Stomach (tissue), 9 donors: ENCODE results near the gene HMOX2. TPM values are rescaled to one million over a fixed set of nuclear protein-coding genes. Genes with fewer than 3 reads are reported as not detected.

ENCODE experiments used
- DNase-seq, 2 donors: peaks; one replicate each; pipeline versions ENCODE4 v3.0.0 to v3.0.0-alpha.2; 2013 to 2019
- H3K27ac ChIP-seq, 5 donors: fragments of 200-600 bp in 4 of 5; sonication (generic) in 4 of 5; one replicate each; pipeline ENCODE4 v1.5.1; 2013 to 2019; ENCODE audit warnings: mild to moderate bottlenecking in 1 of 5, moderate library complexity in 1 of 5
- H3K27me3 ChIP-seq, 3 donors: fragments of 200-600 bp; sonication (generic); one replicate each; pipeline ENCODE4 v1.5.1; 2017 to 2019; ENCODE audit warnings: mixed run types in 1 of 3
- H3K36me3 ChIP-seq, 4 donors: fragments of 200-600 bp; sonication (generic); 1 replicate in 3 of 4; 2 replicates in 1 of 4; pipeline ENCODE4 v1.5.1; 2016 to 2019
- H3K4me1 ChIP-seq, 4 donors: fragments of 200-600 bp; sonication (generic); one replicate each; pipeline ENCODE4 v1.5.1; 2016 to 2019
- H3K4me3 ChIP-seq, 4 donors: fragments of 200-600 bp; sonication (generic) in 3 of 4; one replicate each; pipeline ENCODE4 v1.5.1; 2016 to 2019; ENCODE audit warnings: mild to moderate bottlenecking in 1 of 4
- H3K9me3 ChIP-seq, 4 donors: fragments of 200-600 bp; sonication (generic); one replicate each; pipeline ENCODE4 v1.5.1; 2016 to 2019
- EP300 ChIP-seq: sonication (generic); formaldehyde crosslinking; IDR thresholded peaks from one replicate; pipeline ENCODE4 v1.6.1; 2017; ENCODE audit warnings: antibody characterized with exemption
- POLR2A ChIP-seq, 4 donors: fragments of 450-650 bp; IDR thresholded peaks; one replicate each; pipeline ENCODE4 v1.6.1; 2016; ENCODE audit warnings: antibody characterized with exemption in 4 of 4, control low read depth in 2 of 4, mild to moderate bottlenecking in 1 of 4, moderate library complexity in 1 of 4
- POLR2AphosphoS5 ChIP-seq, 3 donors: sonication (generic); formaldehyde crosslinking; IDR thresholded peaks; one replicate each; pipeline ENCODE4 v1.6.1; 2016; ENCODE audit warnings: antibody characterized with exemption in 3 of 3
- WGBS, 5 donors: extraction: QIAGEN DNeasy Blood & Tissue Kit in 3 of 5; methylation state at CpG; one replicate each; pipeline versions ENCODE4 v1.1.5 to v1.1.7; 2013 to 2018; 5-methylcytosine and 5-hydroxymethylcytosine counted together
- intact Hi-C: fragments of 100-400 bp; cut with DNase I; formaldehyde crosslinking; loops from one replicate; pipeline ENCODE4 v1.15.1; 2023; ENCODE audit warnings: low total_unique reads
- polyA plus RNA-seq, 3 donors: library from polyadenylated mRNA; stranded (reverse); fragments of 200-250 nt; gene quantifications; one replicate each; pipeline ENCODE4 v1.2.3, GENCODE V29; 2013
- total RNA-seq, 5 donors: library from RNA; depleted of rRNA; stranded (reverse); fragments of >200 nt; gene quantifications; one replicate each; pipeline versions ENCODE4 v1.1.0 to v1.2.3, GENCODE V29; 2014 to 2016
- TF ChIP-seq, protein P1 (sequence below), 7 experiments: fragments of 450-650 bp in 4 of 7; fragments of 200-600 bp in 3 of 7; sonication (generic) in 3 of 7; IDR thresholded peaks; one replicate each; pipeline ENCODE4 v1.5.1; 2016 to 2019; ENCODE audit warnings: antibody characterized with exemption in 7 of 7, control low read depth in 2 of 7, mild to moderate bottlenecking in 1 of 7
- donor health status: healthy with polysubstance abuse.
- donor health status: Bipolar disorder and iron deficiency.
- donor health status: healthy.

The HMOX2 gene
- total and polyA plus RNA-seq, 8 donors, result 6.4 to 175 (median 70.2) TPM

DNA sequence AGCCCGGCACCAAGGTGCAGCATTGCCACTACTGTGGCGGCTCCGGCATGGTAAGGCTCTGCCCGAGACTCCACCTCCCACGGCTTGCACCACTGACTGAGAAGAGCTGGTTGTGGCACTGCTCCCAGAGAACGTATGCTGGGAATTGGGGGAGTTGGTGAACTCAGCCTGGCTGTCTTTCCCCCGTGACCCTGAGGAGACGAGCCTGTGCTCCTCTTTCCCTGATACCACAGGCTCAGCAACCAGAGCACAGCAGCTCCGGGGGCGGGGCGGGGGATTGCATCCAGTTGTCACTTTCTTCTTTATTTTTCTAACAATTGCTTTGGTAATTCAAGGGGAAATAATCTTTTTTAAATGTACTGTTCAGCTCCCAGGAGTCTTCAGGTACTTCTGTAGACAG lies 33.8 kb upstream of the HMOX2 start:
- TF ChIP-seq POLR2A (IDR thresholded peaks at IDR 0.05) (no peak), POLR2AphosphoS5 (IDR thresholded peaks at IDR 0.05) (no peak), EP300 (no peak)
- TF ChIP-seq, protein P1, sequence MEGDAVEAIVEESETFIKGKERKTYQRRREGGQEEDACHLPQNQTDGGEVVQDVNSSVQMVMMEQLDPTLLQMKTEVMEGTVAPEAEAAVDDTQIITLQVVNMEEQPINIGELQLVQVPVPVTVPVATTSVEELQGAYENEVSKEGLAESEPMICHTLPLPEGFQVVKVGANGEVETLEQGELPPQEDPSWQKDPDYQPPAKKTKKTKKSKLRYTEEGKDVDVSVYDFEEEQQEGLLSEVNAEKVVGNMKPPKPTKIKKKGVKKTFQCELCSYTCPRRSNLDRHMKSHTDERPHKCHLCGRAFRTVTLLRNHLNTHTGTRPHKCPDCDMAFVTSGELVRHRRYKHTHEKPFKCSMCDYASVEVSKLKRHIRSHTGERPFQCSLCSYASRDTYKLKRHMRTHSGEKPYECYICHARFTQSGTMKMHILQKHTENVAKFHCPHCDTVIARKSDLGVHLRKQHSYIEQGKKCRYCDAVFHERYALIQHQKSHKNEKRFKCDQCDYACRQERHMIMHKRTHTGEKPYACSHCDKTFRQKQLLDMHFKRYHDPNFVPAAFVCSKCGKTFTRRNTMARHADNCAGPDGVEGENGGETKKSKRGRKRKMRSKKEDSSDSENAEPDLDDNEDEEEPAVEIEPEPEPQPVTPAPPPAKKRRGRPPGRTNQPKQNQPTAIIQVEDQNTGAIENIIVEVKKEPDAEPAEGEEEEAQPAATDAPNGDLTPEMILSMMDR (IDR thresholded peaks at IDR 0.05), result no peak
- Histone ChIP-seq H3K4me3 (no peak overlapping the region), H3K4me1 (no peaks in the 10 kb centered on the region), H3K9me3 (no peaks in the 10 kb centered on the region), H3K27ac (no peak overlapping the region), H3K27me3 (no peaks in the 10 kb centered on the region), H3K36me3 (peaks cover 89 to 100% (median 100%) of the 10 kb centered on the region in 4 donors)
- intact Hi-C loops, result no loop called here
- WGBS, 5 donors, result 89 to 94% (median 91%) methylated on average over 10 to 11 of the region's 11 CpGs
- DNase-seq, result no peak

DNA sequence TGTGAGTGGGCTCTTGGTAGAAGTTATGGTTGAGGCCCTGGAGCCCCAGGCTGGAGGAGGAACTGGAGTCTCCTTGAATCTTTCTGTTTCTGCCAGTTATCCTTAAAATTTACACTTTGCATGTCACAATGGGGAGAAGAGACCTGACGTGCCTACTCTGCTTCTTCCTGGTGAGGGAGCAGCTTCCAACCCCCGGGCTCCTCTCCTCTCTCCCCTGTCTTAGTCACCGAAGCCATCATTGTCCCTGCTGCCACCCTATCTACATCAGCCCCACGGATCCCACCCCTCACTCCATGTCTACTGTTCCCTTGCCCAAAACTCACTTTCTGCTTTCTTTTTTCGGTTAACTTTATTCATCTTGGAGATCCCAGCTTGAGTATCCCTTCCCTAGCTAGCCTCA lies 32.9 kb upstream of the HMOX2 start:
- no peak for DNase-seq
- H3K27ac ChIP-seq, result no peak overlapping the region
- no peaks in the 10 kb centered on the region for H3K4me1 ChIP-seq
- no peak overlapping the region for H3K4me3 ChIP-seq
- TF ChIP-seq, protein P1 (IDR thresholded peaks at IDR 0.05), result no peak
- TF ChIP-seq EP300, result no peak
- TF ChIP-seq POLR2A (IDR thresholded peaks at IDR 0.05), result no peak
- no peak for TF ChIP-seq POLR2AphosphoS5 (IDR thresholded peaks at IDR 0.05)
- no peaks in the 10 kb centered on the region for H3K27me3 ChIP-seq
- H3K9me3 ChIP-seq, result no peaks in the 10 kb centered on the region
- WGBS, 5 donors, result 70 to 83% (median 75%) methylated on average over 5 of the region's 5 CpGs
- peaks cover 91 to 100% (median 100%) of the 10 kb centered on the region in 4 donors for H3K36me3 ChIP-seq
- intact Hi-C loops, result no loop called here

DNA sequence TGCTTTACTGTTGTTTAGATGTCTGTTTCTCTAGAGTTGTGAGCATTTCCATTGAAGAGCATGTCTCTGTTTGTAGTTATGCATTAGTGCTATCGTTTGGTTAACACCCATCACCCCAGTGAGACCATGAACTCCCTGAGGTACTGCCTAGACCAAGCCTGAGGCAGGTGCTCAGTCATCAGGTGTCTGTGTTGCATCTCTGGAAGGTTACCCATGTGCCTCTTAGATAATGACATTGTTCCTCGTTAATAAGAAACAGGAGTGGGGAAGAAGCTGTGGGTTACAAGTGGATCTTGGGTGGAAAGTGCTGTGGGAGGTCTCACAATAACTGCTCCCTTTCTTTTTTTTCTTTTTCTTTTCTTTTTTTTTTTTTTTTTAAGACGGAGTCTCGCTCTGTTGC lies 32.2 kb upstream of the HMOX2 start:
- TF ChIP-seq, protein P1 (IDR thresholded peaks at IDR 0.05), result no peak
- TF ChIP-seq EP300, result no peak
- no peak for TF ChIP-seq POLR2A (IDR thresholded peaks at IDR 0.05)
- TF ChIP-seq POLR2AphosphoS5 (IDR thresholded peaks at IDR 0.05), result no peak
- intact Hi-C loops, result no loop called here
- DNase-seq, result no peak
- Histone ChIP-seq H3K27ac (no peak overlapping the region), H3K4me1 (no peaks in the 10 kb centered on the region), H3K36me3 (peaks cover 94 to 100% (median 100%) of the 10 kb centered on the region in 4 donors), H3K4me3 (no peak overlapping the region), H3K27me3 (no peaks in the 10 kb centered on the region), H3K9me3 (no peaks in the 10 kb centered on the region)
- 85 to 93% (median 90%) methylated on average over 3 to 4 of the region's 4 CpGs for WGBS, 5 donors

DNA sequence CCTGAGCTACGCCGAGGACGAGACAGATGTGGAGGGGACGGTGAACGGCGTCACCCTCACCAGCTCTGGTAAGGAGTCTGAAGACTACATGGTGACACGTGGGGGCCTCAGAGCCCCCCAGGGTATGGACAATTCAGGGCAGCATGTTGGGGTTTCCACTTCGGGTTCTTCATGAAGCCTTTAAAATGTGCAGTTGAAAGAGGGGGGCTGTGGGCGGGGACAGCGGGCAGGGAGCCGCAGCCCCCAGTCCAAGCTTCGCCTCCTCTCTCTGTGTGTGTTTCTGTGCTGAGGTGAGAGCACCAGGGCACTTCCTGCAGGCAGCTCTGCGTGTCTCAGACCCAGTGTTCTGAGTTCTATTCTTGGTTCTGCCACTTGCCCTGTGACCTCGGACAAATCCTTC lies 25.8 kb upstream of the HMOX2 start:
- intact Hi-C loops, result no loop called here
- Histone ChIP-seq H3K36me3 (peaks cover 70 to 100% (median 99%) of the 10 kb centered on the region in 4 donors), H3K27me3 (no peaks in the 10 kb centered on the region), H3K9me3 (no peaks in the 10 kb centered on the region), H3K4me1 (no peaks in the 10 kb centered on the region), H3K27ac (no peak overlapping the region), H3K4me3 (no peak overlapping the region)
- 93 to 98% (median 93%) methylated on average over 11 to 14 of the region's 14 CpGs for WGBS, 5 donors
- TF ChIP-seq POLR2A (IDR thresholded peaks at IDR 0.05), result no peak
- TF ChIP-seq POLR2AphosphoS5 (IDR thresholded peaks at IDR 0.05), result no peak
- no peak for TF ChIP-seq EP300
- TF ChIP-seq, protein P1 (IDR thresholded peaks at IDR 0.05), result no peak
- no peak for DNase-seq
